Vagina (tissue), 2 donors: ENCODE measurements around the gene SLC8A2.

ENCODE experiments used
- POLR2A ChIP-seq, 2 donors: fragments of 450-650 bp; IDR thresholded peaks; one replicate each; pipeline ENCODE4 v1.6.1; 2017; ENCODE audit warnings: antibody characterized with exemption in 2 of 2, mild to moderate bottlenecking in 2 of 2, moderate library complexity in 2 of 2
- POLR2AphosphoS5 ChIP-seq, 2 donors: sonication (generic); formaldehyde crosslinking; IDR thresholded peaks; one replicate each; pipeline ENCODE4 v1.9.0; 2017; ENCODE audit warnings: antibody characterized with exemption in 2 of 2, mild to moderate bottlenecking in 2 of 2, low read depth in 1 of 2; ENCODE audit not compliant: insufficient read depth in 1 of 2
- TF ChIP-seq, protein P1 (sequence below), 3 experiments: fragments of 450-650 bp in 2 of 3; fragments of 200-600 bp in 1 of 3; sonication (generic) in 1 of 3; IDR thresholded peaks; one replicate each; pipeline ENCODE4 v1.5.1; 2017 to 2019; ENCODE audit warnings: antibody characterized with exemption in 3 of 3, mild to moderate bottlenecking in 2 of 3, moderate library complexity in 2 of 3

DNA sequence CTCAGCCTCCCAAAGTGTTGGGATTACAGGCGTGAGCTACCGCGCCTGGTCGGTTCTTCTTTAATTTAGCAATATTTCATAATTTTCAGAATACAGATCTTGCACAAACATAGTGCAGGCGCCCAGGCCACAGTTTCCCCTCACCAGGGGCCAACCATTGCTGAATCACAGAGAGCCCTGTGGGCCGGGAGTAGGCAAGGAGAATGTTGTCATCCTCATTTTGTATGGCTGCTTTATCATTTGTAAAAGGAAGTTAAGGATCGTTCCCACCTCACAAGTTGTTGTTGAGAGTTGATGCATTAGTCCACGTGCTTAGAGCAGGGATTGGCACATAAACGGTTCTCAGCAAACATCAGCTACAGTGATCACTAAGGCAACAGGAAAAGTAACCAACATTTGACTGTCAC lies 82.5 kb downstream of the SLC8A2 start:
- TF ChIP-seq, protein P1, sequence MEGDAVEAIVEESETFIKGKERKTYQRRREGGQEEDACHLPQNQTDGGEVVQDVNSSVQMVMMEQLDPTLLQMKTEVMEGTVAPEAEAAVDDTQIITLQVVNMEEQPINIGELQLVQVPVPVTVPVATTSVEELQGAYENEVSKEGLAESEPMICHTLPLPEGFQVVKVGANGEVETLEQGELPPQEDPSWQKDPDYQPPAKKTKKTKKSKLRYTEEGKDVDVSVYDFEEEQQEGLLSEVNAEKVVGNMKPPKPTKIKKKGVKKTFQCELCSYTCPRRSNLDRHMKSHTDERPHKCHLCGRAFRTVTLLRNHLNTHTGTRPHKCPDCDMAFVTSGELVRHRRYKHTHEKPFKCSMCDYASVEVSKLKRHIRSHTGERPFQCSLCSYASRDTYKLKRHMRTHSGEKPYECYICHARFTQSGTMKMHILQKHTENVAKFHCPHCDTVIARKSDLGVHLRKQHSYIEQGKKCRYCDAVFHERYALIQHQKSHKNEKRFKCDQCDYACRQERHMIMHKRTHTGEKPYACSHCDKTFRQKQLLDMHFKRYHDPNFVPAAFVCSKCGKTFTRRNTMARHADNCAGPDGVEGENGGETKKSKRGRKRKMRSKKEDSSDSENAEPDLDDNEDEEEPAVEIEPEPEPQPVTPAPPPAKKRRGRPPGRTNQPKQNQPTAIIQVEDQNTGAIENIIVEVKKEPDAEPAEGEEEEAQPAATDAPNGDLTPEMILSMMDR (IDR thresholded peaks at IDR 0.05) = no peak
- TF ChIP-seq POLR2A (IDR thresholded peaks at IDR 0.05) = no peak
- no peak for TF ChIP-seq POLR2AphosphoS5 (IDR thresholded peaks at IDR 0.05; ENCODE audit: insufficient read depth in 1 of 2, low read depth in 1 of 2)
